B cell (primary cell): Measurements from ENCODE around the gene STON1. TPM values are rescaled to one million over a fixed set of nuclear protein-coding genes. Genes with fewer than 3 reads are reported as not detected.

Experiments used
- ATAC-seq: fragments of 200-7000 bp; cut with Tn5 transposase; one replicate; pipeline ENCODE4 v1.10.0; 2021; ENCODE audit warnings: low read depth, mild to moderate bottlenecking, moderate number of reproducible peaks, moderate library complexity
- CTCF ChIA-PET: fragments of 350-600 bp; sonication (Branson Sonifier 250); formaldehyde crosslinking; loops from one replicate; lab custom pipeline; 2021; ENCODE audit warnings: antibody characterized with exemption, inconsistent platforms; lab: Charles Lee
- POLR2A ChIA-PET: fragments of 350-600 bp; sonication (Branson Sonifier 250); formaldehyde crosslinking; loops from one replicate; lab custom pipeline; 2021; ENCODE audit warnings: antibody characterized with exemption; lab: Charles Lee
- DNase-seq: peaks from one replicate; pipeline ENCODE4 v3.0.0; 2013
- H2AFZ ChIP-seq: 2 replicates; pipeline ENCODE4 v1.6.1; 2012; ENCODE audit warnings: mild to moderate bottlenecking, low read depth, low read length; ENCODE audit not compliant: insufficient read depth, poor library complexity, severe bottlenecking
- H3K27ac ChIP-seq, 2 donors: 1 replicate in 1 of 2; 2 replicates in 1 of 2; pipeline ENCODE4 v1.5.1; 2012 to 2013; ENCODE audit warnings: low read length in 2 of 2, mild to moderate bottlenecking in 2 of 2, moderate library complexity in 1 of 2
- H3K27me3 ChIP-seq, 4 experiments: fragments of 200-600 bp in 1 of 4; sonication (generic) in 1 of 4; replicated peaks in 1 of 4; 1 replicate in 2 of 4; 2 replicates in 2 of 4; pipeline versions ENCODE4 v1.6.1 to v1.7.0; 2013 to 2016; ENCODE audit warnings: low read length in 3 of 4, mild to moderate bottlenecking in 2 of 4, mixed read lengths in 1 of 4, moderate library complexity in 1 of 4; ENCODE audit not compliant: insufficient read depth in 4 of 4, control insufficient read depth in 3 of 4; ENCODE audit errors: control extremely low read depth in 1 of 4
- H3K36me3 ChIP-seq, 2 experiments: replicated peaks in 1 of 2; 1 replicate in 1 of 2; 2 replicates in 1 of 2; pipeline versions ENCODE4 v1.6.1 to v1.7.1; 2013; ENCODE audit warnings: low read length in 1 of 2; ENCODE audit not compliant: insufficient read depth in 2 of 2, control insufficient read depth in 1 of 2; ENCODE audit errors: control extremely low read depth in 1 of 2, extremely low read depth in 1 of 2
- H3K4me1 ChIP-seq, 2 donors: fragments of 200-600 bp in 1 of 2; sonication (generic) in 1 of 2; 1 replicate in 1 of 2; 2 replicates in 1 of 2; pipeline versions ENCODE4 v1.5.1 to v1.6.1; 2013 to 2017; ENCODE audit warnings: low read length in 2 of 2; ENCODE audit not compliant: control insufficient read depth in 2 of 2, insufficient read depth in 2 of 2
- H3K4me2 ChIP-seq: replicated peaks from 2 replicates; pipeline ENCODE3; 2012; ENCODE audit warnings: mild to moderate bottlenecking, low read depth, low read length; ENCODE audit not compliant: poor library complexity, severe bottlenecking
- H3K4me3 ChIP-seq, 5 experiments: fragments of 200-600 bp in 1 of 5; sonication (generic) in 1 of 5; 1 replicate in 3 of 5; 2 replicates in 2 of 5; pipeline versions ENCODE4 v1.5.1 to v1.7.0; 2011 to 2016; ENCODE audit warnings: low read length in 4 of 5, mild to moderate bottlenecking in 4 of 5, low read depth in 2 of 5, control low read depth in 1 of 5, moderate library complexity in 1 of 5; ENCODE audit not compliant: insufficient read depth in 1 of 5; ENCODE audit errors: control extremely low read depth in 1 of 5, extremely low read depth in 1 of 5
- H3K79me2 ChIP-seq: fragments of 200-600 bp; sonication (generic); one replicate; pipeline ENCODE4 v1.6.0; 2016; ENCODE audit warnings: low read length; ENCODE audit not compliant: control insufficient read depth, insufficient read depth
- H3K9ac ChIP-seq: fragments of 200-600 bp; sonication (generic); 2 replicates; pipeline ENCODE4 v1.6.1; 2017; ENCODE audit warnings: mild to moderate bottlenecking, low read length, moderate library complexity
- H3K9me3 ChIP-seq, 3 donors: one replicate each; pipeline versions ENCODE4 v1.6.1 to v1.7.1; 2013; ENCODE audit warnings: low read length in 2 of 3; ENCODE audit not compliant: control insufficient read depth in 2 of 3, insufficient read depth in 1 of 3; ENCODE audit errors: control extremely low read depth in 1 of 3
- H4K20me1 ChIP-seq: 2 replicates; pipeline ENCODE4 v1.6.0; 2012; ENCODE audit warnings: mild to moderate bottlenecking, low read length; ENCODE audit not compliant: insufficient read depth, control insufficient read depth, poor library complexity, severe bottlenecking
- H3K27ac Mint-ChIP-seq: one replicate; pipeline ENCODE4 v1.8.0; 2021; ENCODE audit warnings: mixed read lengths
- H3K27me3 Mint-ChIP-seq: one replicate; pipeline ENCODE4 v1.8.0; 2021; ENCODE audit warnings: mixed read lengths
- H3K4me1 Mint-ChIP-seq: one replicate; pipeline ENCODE4 v1.8.0; 2021; ENCODE audit warnings: mixed read lengths
- H3K4me3 Mint-ChIP-seq: one replicate; pipeline ENCODE4 v1.8.0; 2021; ENCODE audit warnings: mixed read lengths
- H3K9me3 Mint-ChIP-seq: one replicate; pipeline ENCODE4 v1.8.0; 2022; ENCODE audit warnings: mixed read lengths; ENCODE audit not compliant: insufficient read depth
- CTCF ChIP-seq: fragments of 200-600 bp; IDR thresholded peaks from one replicate; pipeline ENCODE4 v1.8.0; 2022; ENCODE audit warnings: antibody characterized with exemption, mild to moderate bottlenecking
- EZH2 ChIP-seq: IDR thresholded peaks from 2 replicates; pipeline ENCODE4 v1.6.1; 2012; ENCODE audit warnings: borderline replicate concordance, low read depth, mild to moderate bottlenecking, moderate library complexity, low read length; ENCODE audit not compliant: insufficient read depth, poor library complexity, severe bottlenecking
- WGBS: methylation state at CpG from one replicate; pipeline ENCODE4 v1.1.5; 2013; ENCODE audit warnings: missing lambda C conversion rate; ENCODE audit not compliant: insufficient coverage; 5-methylcytosine and 5-hydroxymethylcytosine counted together
- intact Hi-C: fragments of 100-400 bp; cut with micrococcal nuclease; formaldehyde crosslinking; loops from one replicate; pipeline ENCODE4 v1.10.0; 2022
- polyA plus RNA-seq: library from polyadenylated mRNA; depleted of rRNA; stranded (reverse); fragments of >200 nt; gene quantifications from 2 replicates; pipeline ENCODE4 v1.2.3, GENCODE V29; 2012
- total RNA-seq, 2 donors: library from RNA; stranded (reverse); fragments of 120-200 nt in 1 of 2; gene quantifications; 1 replicate in 1 of 2; 2 replicates in 1 of 2; pipeline versions ENCODE4 v1.2.3 to v1.2.4, GENCODE V29; 2013 to 2022

The STON1 gene
- total and polyA plus RNA-seq, 2 donors (not counting 1 experiment from before 2014, with no cell fraction given) = 0.46 to 2.0 TPM

- H3K27me3 ChIP-seq = no peaks in the 10 kb centered on the region
- intact Hi-C loops = no loop called here
- H3K27ac Mint-ChIP-seq = no peak overlapping the region
- no peak overlapping the region for H3K4me3 Mint-ChIP-seq
- no peak for DNase-seq
- H3K36me3 ChIP-seq = peaks cover 7 to 67% of the 10 kb centered on the region in 2 experiments
- no peaks in the 10 kb centered on the region for H3K9me3 ChIP-seq
- no peaks in the 10 kb centered on the region for H3K9me3 Mint-ChIP-seq
- H3K9ac ChIP-seq = no peak overlapping the region
- no peak overlapping the region for H2AFZ ChIP-seq
- TF ChIP-seq CTCF (no peak), EZH2 (no peak)
- no peaks in the 10 kb centered on the region for H4K20me1 ChIP-seq
- no peaks in the 10 kb centered on the region for H3K27me3 Mint-ChIP-seq
- H3K4me1 Mint-ChIP-seq = peaks cover 1% of the 10 kb centered on the region
- no peak overlapping the region for H3K4me3 ChIP-seq
- ATAC-seq = no peak
- H3K79me2 ChIP-seq = no peaks in the 10 kb centered on the region
- ChIA-PET POLR2A (no interaction called here), CTCF (no interaction called here)
- no peak overlapping the region for H3K4me2 ChIP-seq
- H3K4me1 ChIP-seq = no peaks in the 10 kb centered on the region
- H3K27ac ChIP-seq = no peak overlapping the region
- 92% methylated on average over 2 of the region's 4 CpGs for WGBS
Measured at GRCh38 chr2:48507111-48507510, 22.8 kb upstream of the STON1 start.

GRCh38 chr2:48508461-48509124 is 21.4 kb upstream of the STON1 start:
- peaks cover 1% of the 10 kb centered on the region for H3K4me1 Mint-ChIP-seq
- WGBS = 89% methylated on average over 2 of the region's 5 CpGs
- H3K4me3 Mint-ChIP-seq = no peak overlapping the region
- H3K27me3 ChIP-seq = no peaks in the 10 kb centered on the region
- no peak overlapping the region for H3K9ac ChIP-seq
- no peaks in the 10 kb centered on the region for H3K4me1 ChIP-seq
- ChIA-PET POLR2A (no interaction called here), CTCF (no interaction called here)
- no peak overlapping the region for H3K4me2 ChIP-seq
- H2AFZ ChIP-seq = no peak overlapping the region
- H3K9me3 ChIP-seq = no peaks in the 10 kb centered on the region
- H3K27ac ChIP-seq = no peak overlapping the region
- H3K27me3 Mint-ChIP-seq = no peaks in the 10 kb centered on the region
- no peak overlapping the region for H3K27ac Mint-ChIP-seq
- intact Hi-C loops = no loop called here
- peaks cover 4% of the 10 kb centered on the region for H4K20me1 ChIP-seq
- no peak overlapping the region for H3K4me3 ChIP-seq
- peaks cover 9 to 74% of the 10 kb centered on the region in 2 experiments for H3K36me3 ChIP-seq
- no peaks in the 10 kb centered on the region for H3K79me2 ChIP-seq
- H3K9me3 Mint-ChIP-seq = no peaks in the 10 kb centered on the region
- DNase-seq = no peak
- ATAC-seq = no peak
- no peak for TF ChIP-seq EZH2
- TF ChIP-seq CTCF = no peak
